IMR-90 (cell line): ENCODE results near the gene CGNL1. TPM values are rescaled to one million over a fixed set of nuclear protein-coding genes. Genes with fewer than 3 reads are reported as not detected.

ENCODE experiments used
- ATAC-seq: fragments of 200-7000 bp; cut with Tn5 transposase; 2 replicates; pipeline ENCODE4 v1.9.1; 2020; ENCODE audit warnings: low read depth, mild to moderate bottlenecking, moderate library complexity
- BruUV-seq: library from RNA; stranded (reverse); fragments of 400-500 nt; replicated peaks from 2 replicates; lab custom pipeline; 2021; lab: Mats Ljungman, UMichigan
- CTCF ChIA-PET: fragments of 300-600 bp; formaldehyde crosslinking; extraction: SDS; loops from one replicate; lab custom pipeline; 2021; ENCODE audit warnings: antibody characterized with exemption; lab: Yijun Ruan, JAX
- POLR2A ChIA-PET: fragments of 300-600 bp; sonication (Branson Sonifier 250); formaldehyde crosslinking; loops from one replicate; lab custom pipeline; 2022; ENCODE audit warnings: antibody characterized with exemption; ENCODE audit not compliant: unreplicated experiment; lab: Charles Lee
- DNase-seq: peaks from one replicate; pipeline ENCODE4 v3.0.0; 2013
- H2AFZ ChIP-seq: replicated peaks from 2 replicates; pipeline ENCODE3; 2013; ENCODE audit warnings: low read length, mild to moderate bottlenecking; ENCODE audit not compliant: poor library complexity
- H2AK5ac ChIP-seq: 2 replicates; pipeline ENCODE4 v1.6.1; 2013; ENCODE audit warnings: low read depth, low read length, inconsistent platforms
- H2AK9ac ChIP-seq: replicated peaks from 2 replicates; pipeline ENCODE3; 2013; ENCODE audit warnings: mild to moderate bottlenecking, low read depth, low read length, moderate library complexity; ENCODE audit not compliant: poor library complexity
- H2BK120ac ChIP-seq: 2 replicates; pipeline ENCODE4 v1.6.1; 2013; ENCODE audit warnings: low read depth, low read length, inconsistent platforms
- H2BK15ac ChIP-seq: 3 replicates; pipeline ENCODE4 v1.6.1; 2013; ENCODE audit warnings: low read depth, low read length, inconsistent platforms
- H2BK20ac ChIP-seq: 2 replicates; pipeline ENCODE4 v1.6.1; 2013; ENCODE audit warnings: low read depth, mild to moderate bottlenecking, inconsistent platforms, low read length, moderate library complexity
- H2BK5ac ChIP-seq: 2 replicates; pipeline ENCODE4 v1.6.1; 2013; ENCODE audit warnings: mild to moderate bottlenecking, low read depth, low read length, inconsistent platforms; ENCODE audit not compliant: poor library complexity, severe bottlenecking
- H3K14ac ChIP-seq: replicated peaks from 2 replicates; pipeline ENCODE4 v1.6.1; 2013; ENCODE audit warnings: low read depth, low read length, inconsistent platforms
- H3K18ac ChIP-seq: 2 replicates; pipeline ENCODE4 v1.6.1; 2013; ENCODE audit warnings: low read depth, low read length, control low read depth
- H3K23ac ChIP-seq: 2 replicates; pipeline ENCODE4 v1.6.1; 2013; ENCODE audit warnings: low read depth, low read length, inconsistent platforms
- H3K27ac ChIP-seq: 2 replicates; pipeline ENCODE4 v1.5.1; 2013; ENCODE audit warnings: mild to moderate bottlenecking, control low read depth, low read length; ENCODE audit not compliant: insufficient read depth
- H3K27me3 ChIP-seq: 2 replicates; pipeline ENCODE4 v1.6.1; 2013; ENCODE audit warnings: low read length; ENCODE audit not compliant: control insufficient read depth, insufficient read depth
- H3K36me3 ChIP-seq: 2 replicates; pipeline ENCODE4 v1.6.1; 2013; ENCODE audit warnings: low read length, mixed read lengths; ENCODE audit not compliant: control insufficient read depth, insufficient read depth
- H3K4ac ChIP-seq: 2 replicates; pipeline ENCODE4 v1.6.1; 2013; ENCODE audit warnings: low read depth, low read length, inconsistent platforms
- H3K4me1 ChIP-seq: 2 replicates; pipeline ENCODE4 v1.6.1; 2013; ENCODE audit warnings: low read length, mixed read lengths; ENCODE audit not compliant: control insufficient read depth, insufficient read depth
- H3K4me2 ChIP-seq: 2 replicates; pipeline ENCODE4 v1.6.1; 2013; ENCODE audit warnings: low read depth, mild to moderate bottlenecking, control low read depth, low read length, moderate library complexity
- H3K4me3 ChIP-seq: 2 replicates; pipeline ENCODE4 v1.5.1; 2013; ENCODE audit warnings: low read depth, mild to moderate bottlenecking, control low read depth, low read length, moderate library complexity; ENCODE audit not compliant: insufficient read depth
- H3K56ac ChIP-seq: 2 replicates; pipeline ENCODE4 v1.6.1; 2013; ENCODE audit warnings: low read length, inconsistent platforms; ENCODE audit not compliant: insufficient read depth; ENCODE audit errors: extremely low read depth
- H3K79me1 ChIP-seq, 2 experiments: 2 replicates each; pipeline ENCODE4 v1.6.1; 2013; ENCODE audit warnings: low read length in 2 of 2, inconsistent platforms in 1 of 2, low read depth in 1 of 2
- H3K9ac ChIP-seq: 2 replicates; pipeline ENCODE4 v1.6.1; 2013; ENCODE audit warnings: low read depth, low read length, control low read depth
- H3K9me1 ChIP-seq: 2 replicates; pipeline ENCODE4 v1.6.1; 2013; ENCODE audit warnings: low read length, inconsistent platforms; ENCODE audit not compliant: insufficient read depth
- H3K9me3 ChIP-seq: 2 replicates; pipeline ENCODE4 v1.6.1; 2013; ENCODE audit warnings: low read length; ENCODE audit not compliant: control insufficient read depth, insufficient read depth
- H4K20me1 ChIP-seq: 2 replicates; pipeline ENCODE4 v1.6.1; 2013; ENCODE audit warnings: low read length, inconsistent platforms; ENCODE audit not compliant: insufficient read depth
- H4K5ac ChIP-seq: 2 replicates; pipeline ENCODE4 v1.6.1; 2013; ENCODE audit warnings: mild to moderate bottlenecking, low read depth, low read length, control low read depth
- H4K8ac ChIP-seq, 2 experiments: 2 replicates each; pipeline ENCODE4 v1.6.1; 2013; ENCODE audit warnings: low read depth in 2 of 2, low read length in 2 of 2, control low read depth in 1 of 2, inconsistent platforms in 1 of 2
- H4K91ac ChIP-seq: 2 replicates; pipeline ENCODE4 v1.6.1; 2013; ENCODE audit warnings: low read depth, low read length, inconsistent platforms; ENCODE audit not compliant: insufficient read depth
- CHD1 ChIP-seq: IDR thresholded peaks from 2 replicates; pipeline ENCODE4 v1.6.1; 2012; ENCODE audit warnings: low read depth, low read length, improper control_type of control experiment
- FOS ChIP-seq: fragments of 150-350 bp; IDR thresholded peaks from 2 replicates; pipeline ENCODE4 v1.6.1; 2016; ENCODE audit warnings: low read depth, low read length
- MAFK ChIP-seq: IDR thresholded peaks from 2 replicates; pipeline ENCODE4 v1.6.1; 2012; ENCODE audit warnings: low read depth, low read length, improper control_type of control experiment
- MAZ ChIP-seq: IDR thresholded peaks from 2 replicates; pipeline ENCODE4 v1.6.1; 2012; ENCODE audit warnings: low read depth, mild to moderate bottlenecking, low read length, improper control_type of control experiment, moderate library complexity, borderline replicate concordance
- MXI1 ChIP-seq: IDR thresholded peaks from 2 replicates; pipeline ENCODE4 v1.6.1; 2012; ENCODE audit warnings: low read depth, mild to moderate bottlenecking, low read length, moderate library complexity, borderline replicate concordance
- RAD21 ChIP-seq: IDR thresholded peaks from 2 replicates; pipeline ENCODE4 v1.6.1; 2012; ENCODE audit warnings: low read length, improper control_type of control experiment
- RFX5 ChIP-seq: IDR thresholded peaks from 2 replicates; pipeline ENCODE4 v1.8.0; 2012; ENCODE audit warnings: low read depth, mild to moderate bottlenecking, low read length, moderate library complexity
- SMC3 ChIP-seq: fragments of 150-350 bp; IDR thresholded peaks from 2 replicates; pipeline ENCODE4 v1.6.1; 2016; ENCODE audit warnings: low read depth, mild to moderate bottlenecking, antibody characterized with exemption, low read length, moderate library complexity
- WGBS, 2 experiments: methylation state at CpG; one replicate each; pipeline versions ENCODE4 v1.1.5 to v1.1.7; 2013; ENCODE audit warnings: missing lambda C conversion rate in 2 of 2; ENCODE audit not compliant: insufficient read length in 1 of 2; ENCODE audit errors: extremely low coverage in 2 of 2; 5-methylcytosine and 5-hydroxymethylcytosine counted together
- dilution Hi-C: fragments of 300-500 bp; cut with HindIII; formaldehyde crosslinking; loops from one replicate; pipeline ENCODE4 v1.14.3; 2018; ENCODE audit warnings: low sequenced_read_pairs; ENCODE audit not compliant: unreplicated experiment
- in situ Hi-C: fragments of 300-500 bp; cut with MboI; formaldehyde crosslinking; loops from 3 replicates; pipeline ENCODE4 v1.14.3; 2019; ENCODE audit warnings: low sequenced_read_pairs, inconsistent platforms, mixed read lengths
- intact Hi-C: fragments of 100-400 bp; cut with micrococcal nuclease; formaldehyde crosslinking; loops from 2 replicates; pipeline ENCODE4 v1.10.0; 2022
- polyA plus RNA-seq, 3 experiments: library from polyadenylated mRNA; depleted of rRNA; stranded (reverse); fragments of >200 nt; gene quantifications; 2 replicates each; pipeline ENCODE4 v1.2.3, GENCODE V29; 2012; ENCODE audit warnings: low replicate concordance in 1 of 3
- total RNA-seq: library from RNA; depleted of rRNA; stranded (reverse); fragments of >200 nt; gene quantifications from 2 replicates; pipeline ENCODE4 v1.2.3, GENCODE V29; 2012
- TF ChIP-seq, protein P1 (sequence below): conservative IDR thresholded peaks from 2 replicates; pipeline ENCODE4 v1.5.1; 2012; ENCODE audit warnings: mild to moderate bottlenecking, low read depth, low read length, improper control_type of control experiment

Gene CGNL1
- total and polyA plus RNA-seq, 2 of the 4 experiments (the other 2 are of a cell fraction) = 0.07 to 0.18 TPM

DNA sequence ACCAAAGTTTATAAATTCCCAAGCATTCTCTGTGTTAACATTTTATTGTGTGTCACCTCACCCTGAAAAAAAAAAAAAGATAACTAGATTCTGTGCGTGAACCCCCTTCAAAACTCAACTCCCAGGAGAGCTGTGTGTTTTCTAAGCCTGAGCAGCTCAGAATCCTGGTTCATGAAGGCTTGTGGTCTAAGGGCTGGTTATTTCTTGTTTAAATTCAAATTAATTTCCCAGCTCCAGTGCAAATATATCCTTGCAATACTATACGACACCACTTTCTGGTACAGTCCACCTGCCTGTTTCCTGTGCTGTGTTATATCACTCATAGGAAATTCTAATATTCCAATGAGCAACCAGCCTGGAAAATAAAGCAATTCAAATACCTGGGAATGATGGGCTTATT lies 192.0 kb downstream of the CGNL1 start:
- peaks cover 10% of the 10 kb centered on the region for H3K27me3 ChIP-seq
- no peak for TF ChIP-seq CHD1
- no peak for TF ChIP-seq MAZ
- no peak for TF ChIP-seq FOS
- no peak for TF ChIP-seq MAFK
- no peak for TF ChIP-seq MXI1
- no peak for TF ChIP-seq RAD21
- no peak for TF ChIP-seq RFX5
- TF ChIP-seq, protein P1, sequence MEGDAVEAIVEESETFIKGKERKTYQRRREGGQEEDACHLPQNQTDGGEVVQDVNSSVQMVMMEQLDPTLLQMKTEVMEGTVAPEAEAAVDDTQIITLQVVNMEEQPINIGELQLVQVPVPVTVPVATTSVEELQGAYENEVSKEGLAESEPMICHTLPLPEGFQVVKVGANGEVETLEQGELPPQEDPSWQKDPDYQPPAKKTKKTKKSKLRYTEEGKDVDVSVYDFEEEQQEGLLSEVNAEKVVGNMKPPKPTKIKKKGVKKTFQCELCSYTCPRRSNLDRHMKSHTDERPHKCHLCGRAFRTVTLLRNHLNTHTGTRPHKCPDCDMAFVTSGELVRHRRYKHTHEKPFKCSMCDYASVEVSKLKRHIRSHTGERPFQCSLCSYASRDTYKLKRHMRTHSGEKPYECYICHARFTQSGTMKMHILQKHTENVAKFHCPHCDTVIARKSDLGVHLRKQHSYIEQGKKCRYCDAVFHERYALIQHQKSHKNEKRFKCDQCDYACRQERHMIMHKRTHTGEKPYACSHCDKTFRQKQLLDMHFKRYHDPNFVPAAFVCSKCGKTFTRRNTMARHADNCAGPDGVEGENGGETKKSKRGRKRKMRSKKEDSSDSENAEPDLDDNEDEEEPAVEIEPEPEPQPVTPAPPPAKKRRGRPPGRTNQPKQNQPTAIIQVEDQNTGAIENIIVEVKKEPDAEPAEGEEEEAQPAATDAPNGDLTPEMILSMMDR = no peak
- TF ChIP-seq SMC3 = no peak
- H4K20me1 ChIP-seq = no peaks in the 10 kb centered on the region
- H4K8ac ChIP-seq = no peak overlapping the region
- H4K5ac ChIP-seq = no peak overlapping the region
- H3K14ac ChIP-seq = no peak overlapping the region
- H2AFZ ChIP-seq = no peak overlapping the region
- no peak overlapping the region for H2BK15ac ChIP-seq
- H3K4me1 ChIP-seq = no peaks in the 10 kb centered on the region
- ChIA-PET POLR2A (no interaction called here), CTCF (interaction anchor here (0.6 kb wide), 1 partner anchor 41 kb away, joined by 3 read pairs; no protein-coding TSS in a partner anchor)
- H3K27ac ChIP-seq = no peak overlapping the region
- H2AK9ac ChIP-seq = no peak overlapping the region
- no peak overlapping the region for H3K23ac ChIP-seq
- intact Hi-C loops = loop anchor here (10.0 kb wide), 1 partner anchor 507 kb away; no protein-coding TSS in a partner anchor
- WGBS, 2 experiments = no CpG with 5 or more reads among the region's 2 CpGs
- H3K36me3 ChIP-seq = no peaks in the 10 kb centered on the region
- no peak overlapping the region for H3K4me2 ChIP-seq
- no peak overlapping the region for H2BK5ac ChIP-seq
- H2BK20ac ChIP-seq = no peak overlapping the region
- no peak overlapping the region for H3K18ac ChIP-seq
- no peak overlapping the region for H3K4me3 ChIP-seq
- H3K9ac ChIP-seq = no peak overlapping the region
- no peak overlapping the region for H2BK120ac ChIP-seq
- no peaks in the 10 kb centered on the region for H3K79me1 ChIP-seq
- no peak overlapping the region for H4K91ac ChIP-seq
- in situ Hi-C loops = loop anchor here (10.0 kb wide), 1 partner anchor 297 kb away; no protein-coding TSS in a partner anchor
- no peak overlapping the region for H2AK5ac ChIP-seq
- H3K56ac ChIP-seq = no peak overlapping the region
- dilution Hi-C loops = no loop called here
- no peak overlapping the region for H3K4ac ChIP-seq
- ATAC-seq = no peak
- no peak for DNase-seq
- H3K9me3 ChIP-seq = no peaks in the 10 kb centered on the region
- BruUV-seq = no TSS peak
- no peaks in the 10 kb centered on the region for H3K9me1 ChIP-seq
